OCI-LY1 (cell line): ENCODE results near the gene CCDC97.

ENCODE experiments used
- H2AFZ ChIP-seq: fragments of 200-600 bp; sonication (generic), shearing (Covaris generic); 2 replicates; pipeline ENCODE4 v1.6.0; 2014; ENCODE audit warnings: antibody characterized with exemption, mild to moderate bottlenecking, low read length
- H3F3A ChIP-seq: fragments of 200-600 bp; sonication (generic), shearing (Covaris generic); 2 replicates; pipeline ENCODE4 v1.6.0; 2014; ENCODE audit warnings: mild to moderate bottlenecking, antibody characterized with exemption, low read length, moderate library complexity; ENCODE audit not compliant: insufficient read depth
- H3K27ac ChIP-seq: fragments of 200-600 bp; sonication (generic); 2 replicates; pipeline ENCODE4 v1.5.1; 2014; ENCODE audit warnings: low read length, mixed run types, mild to moderate bottlenecking, low read depth; ENCODE audit not compliant: poor library complexity, severe bottlenecking
- H3K27me3 ChIP-seq: fragments of 200-600 bp; sonication (generic); 2 replicates; pipeline ENCODE4 v1.6.0; 2014; ENCODE audit warnings: antibody characterized with exemption, mild to moderate bottlenecking, low read length, moderate library complexity; ENCODE audit not compliant: insufficient read depth
- H3K36me3 ChIP-seq: fragments of 200-600 bp; sonication (generic); 2 replicates; pipeline ENCODE4 v1.6.1; 2014; ENCODE audit warnings: mild to moderate bottlenecking, antibody characterized with exemption, low read length, moderate library complexity, mixed read lengths; ENCODE audit not compliant: insufficient read depth
- H3K4me1 ChIP-seq: fragments of 200-600 bp; sonication (generic); 2 replicates; pipeline ENCODE4 v1.5.1; 2014; ENCODE audit warnings: mild to moderate bottlenecking, low read length, moderate library complexity; ENCODE audit not compliant: insufficient read depth, severe bottlenecking
- H3K4me2 ChIP-seq: fragments of 200-600 bp; sonication (generic), shearing (Covaris generic); 2 replicates; pipeline ENCODE4 v1.6.1; 2014; ENCODE audit warnings: low read length
- H3K4me3 ChIP-seq: fragments of 200-600 bp; sonication (generic); 2 replicates; pipeline ENCODE4 v1.5.1; 2014; ENCODE audit warnings: low read length, low read depth, mild to moderate bottlenecking, mixed read lengths; ENCODE audit not compliant: poor library complexity, severe bottlenecking
- H3K79me2 ChIP-seq: fragments of 200-600 bp; shearing (Covaris generic); 2 replicates; pipeline ENCODE4 v1.6.1; 2016; ENCODE audit warnings: mixed run types, low read length, mixed read lengths; ENCODE audit not compliant: insufficient read depth
- H3K9ac ChIP-seq: fragments of 200-600 bp; sonication (generic), shearing (Covaris generic); 2 replicates; pipeline ENCODE4 v1.6.1; 2014; ENCODE audit warnings: mild to moderate bottlenecking, low read length, mixed read lengths
- H3K9me2 ChIP-seq: fragments of 200-600 bp; sonication (generic), shearing (Covaris generic); 2 replicates; pipeline ENCODE4 v1.6.1; 2014; ENCODE audit warnings: low read depth, mild to moderate bottlenecking, low read length, mixed read lengths
- H3K9me3 ChIP-seq: fragments of 200-600 bp; shearing (Covaris generic); 2 replicates; pipeline ENCODE4 v1.6.1; 2014; ENCODE audit warnings: low read length, mixed read lengths
- H4K20me1 ChIP-seq: fragments of 200-600 bp; sonication (generic), shearing (Covaris generic); 2 replicates; pipeline ENCODE4 v1.6.0; 2016; ENCODE audit warnings: mild to moderate bottlenecking, low read length; ENCODE audit not compliant: insufficient read depth
- CTCF ChIP-seq: fragments of 200-600 bp; sonication (generic), shearing (Covaris generic); IDR thresholded peaks from 2 replicates; pipeline ENCODE4 v1.5.1; 2017; ENCODE audit warnings: mild to moderate bottlenecking, antibody characterized with exemption, low read length, moderate library complexity, mixed read lengths
- EZH2 ChIP-seq: fragments of 200-600 bp; sonication (generic), shearing (Covaris generic); IDR thresholded peaks from 2 replicates; pipeline ENCODE4 v1.8.0; 2017; ENCODE audit warnings: borderline replicate concordance, mixed run types, mild to moderate bottlenecking, antibody characterized with exemption, low read length, moderate library complexity, mixed read lengths

Gene CCDC97

GRCh38 chr19:41296433-41296871 is 13.5 kb upstream of the CCDC97 start:
- H3K9ac ChIP-seq, result no peak overlapping the region
- no peaks in the 10 kb centered on the region for H3K79me2 ChIP-seq
- H3K27me3 ChIP-seq, result no peaks in the 10 kb centered on the region
- no peak overlapping the region for H3K4me2 ChIP-seq
- peaks cover 100% of the 10 kb centered on the region for H3K36me3 ChIP-seq
- H4K20me1 ChIP-seq, result no peaks in the 10 kb centered on the region
- peak overlapping the region; percentile 69 for H3K27ac ChIP-seq
- H3K9me3 ChIP-seq, result no peaks in the 10 kb centered on the region
- H3F3A ChIP-seq, result no peaks in the 10 kb centered on the region
- TF ChIP-seq EZH2 (no peak), CTCF (no peak)
- H3K4me3 ChIP-seq, result no peak overlapping the region
- no peak overlapping the region for H2AFZ ChIP-seq
- H3K4me1 ChIP-seq, result peaks cover 46% of the 10 kb centered on the region
- no peaks in the 10 kb centered on the region for H3K9me2 ChIP-seq

DNA sequence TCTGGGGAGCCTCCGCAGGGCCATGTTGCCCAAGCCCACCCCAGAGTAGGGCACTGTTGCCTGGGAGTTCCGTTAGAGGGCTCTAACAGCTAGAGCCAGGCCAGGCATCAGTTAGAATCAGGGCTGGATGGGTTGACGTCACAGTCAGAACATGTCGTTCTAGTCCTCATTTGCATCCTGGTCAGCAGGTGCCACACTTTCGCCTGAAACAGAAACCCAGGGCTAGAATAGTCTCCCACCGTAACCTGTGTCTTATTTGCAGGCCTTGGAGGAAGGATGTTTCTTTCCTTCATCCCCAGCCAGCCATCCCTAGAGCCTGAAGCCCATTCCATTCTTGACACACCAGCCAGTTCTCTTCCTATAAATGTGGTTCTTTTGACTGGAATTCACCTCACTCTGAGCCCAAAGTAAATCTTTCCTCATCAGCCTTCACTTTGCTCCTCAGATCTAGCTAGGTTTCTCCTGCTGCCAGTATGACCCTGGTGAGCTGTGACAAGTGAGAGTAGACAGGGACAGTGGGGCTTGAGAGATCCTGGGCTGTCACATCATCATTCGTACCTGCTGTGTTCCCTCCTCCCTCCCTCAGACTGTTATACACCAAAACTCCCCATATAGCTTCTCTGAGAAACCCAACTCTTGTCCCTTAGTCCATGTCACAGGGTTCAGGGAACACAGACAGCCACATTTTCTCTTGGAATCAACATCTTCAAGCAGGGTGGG is 12.2 kb upstream of the CCDC97 start:
- Histone ChIP-seq H3K27me3 (no peaks in the 10 kb centered on the region), H3K9ac (peak overlapping the region; percentile 20; the same call in 1 of the 2 replicates), H3K4me1 (peaks cover 53% of the 10 kb centered on the region), H3K9me2 (no peaks in the 10 kb centered on the region), H3K36me3 (peaks cover 100% of the 10 kb centered on the region), H3K4me2 (no peak overlapping the region; the same call in 1 of the 2 replicates), H3K27ac (peak overlapping the region; percentile 69), H3K79me2 (no peaks in the 10 kb centered on the region), H3K9me3 (no peaks in the 10 kb centered on the region), H3F3A (no peaks in the 10 kb centered on the region), H2AFZ (no peak overlapping the region), H3K4me3 (no peak overlapping the region), H4K20me1 (no peaks in the 10 kb centered on the region)
- no peak for TF ChIP-seq EZH2
- TF ChIP-seq CTCF, result no peak; the same call in 1 of the 2 replicates

DNA sequence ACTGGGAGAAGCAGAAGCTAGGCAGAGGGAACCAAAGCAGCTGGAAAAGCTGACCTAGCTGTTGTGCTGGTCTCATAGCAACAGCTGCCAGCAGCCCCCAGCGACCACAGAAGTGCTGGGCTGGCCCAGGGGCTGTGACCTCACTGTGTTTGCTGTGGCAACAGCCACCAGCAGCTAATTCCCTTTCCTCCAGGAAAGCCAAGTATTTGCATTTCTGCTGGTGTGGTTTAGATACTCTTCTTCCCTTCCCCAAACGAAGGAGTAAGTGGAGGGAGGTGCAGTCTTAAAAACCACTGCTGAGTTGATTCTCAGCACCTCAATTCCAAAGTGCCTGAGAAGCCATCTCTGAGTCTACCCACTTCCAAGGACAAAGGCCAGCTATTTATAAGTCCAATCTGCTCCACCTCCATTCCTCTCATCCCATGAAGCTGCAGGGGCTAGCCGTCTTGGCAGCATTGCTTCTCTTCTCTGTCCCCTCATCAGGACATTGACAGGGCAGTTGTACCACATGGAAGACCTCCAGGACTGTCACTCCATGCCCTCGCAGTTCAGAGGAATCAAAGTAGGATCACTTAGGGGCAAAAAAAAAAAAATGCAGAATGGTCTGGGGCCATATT is 11.5 kb upstream of the CCDC97 start:
- Histone ChIP-seq H3K36me3 (peaks cover 100% of the 10 kb centered on the region), H4K20me1 (no peaks in the 10 kb centered on the region), H3K9ac (peak overlapping the region; percentile 20; the same call in 1 of the 2 replicates), H3F3A (no peaks in the 10 kb centered on the region), H2AFZ (no peak overlapping the region), H3K27ac (peak overlapping the region; percentile 69), H3K9me3 (no peaks in the 10 kb centered on the region), H3K4me1 (peaks cover 54% of the 10 kb centered on the region), H3K79me2 (no peaks in the 10 kb centered on the region), H3K4me3 (no peak overlapping the region), H3K27me3 (no peaks in the 10 kb centered on the region), H3K9me2 (no peaks in the 10 kb centered on the region), H3K4me2 (no peak overlapping the region)
- TF ChIP-seq CTCF, result no peak
- TF ChIP-seq EZH2, result no peak
